GM13976 (cell line): ENCODE results near the gene ALX4.

ENCODE experiments used
- DNase-seq: peaks from one replicate; pipeline ENCODE4 v3.0.0; 2012; ENCODE audit warnings: low spot score
- in situ Hi-C: fragments of 300-500 bp; cut with MboI; formaldehyde crosslinking; loops from one replicate; pipeline ENCODE4 v1.12.0; 2022; ENCODE audit warnings: low sequenced_read_pairs, mixed read lengths, inconsistent platforms; ENCODE audit not compliant: unreplicated experiment
- TF ChIP-seq, protein P1 (sequence below): IDR thresholded peaks from 2 replicates; pipeline ENCODE4 v1.5.1; 2012; ENCODE audit warnings: borderline replicate concordance, mild to moderate bottlenecking; ENCODE audit not compliant: insufficient read depth; ENCODE audit errors: extremely low read depth, missing control alignments, control extremely low read depth

The ALX4 gene

DNA sequence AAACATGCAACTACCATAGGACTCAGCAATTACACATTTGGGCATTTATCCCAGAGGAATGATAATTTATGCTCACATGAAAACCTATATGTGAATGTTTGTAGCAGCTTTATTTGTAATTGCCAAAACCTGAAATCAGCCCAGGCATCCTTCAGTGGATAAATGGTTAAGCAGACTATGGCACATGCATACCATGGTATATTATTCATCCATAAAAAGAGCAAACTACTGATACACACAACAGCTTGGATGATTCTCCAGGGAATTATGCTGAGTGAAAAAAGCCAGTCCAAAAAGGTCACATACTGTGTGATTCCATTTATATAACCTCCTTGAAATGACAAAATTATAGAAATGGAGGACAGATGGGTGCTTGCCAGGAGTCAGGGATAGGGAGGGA is 86.7 kb downstream of the ALX4 start:
- TF ChIP-seq, protein P1, sequence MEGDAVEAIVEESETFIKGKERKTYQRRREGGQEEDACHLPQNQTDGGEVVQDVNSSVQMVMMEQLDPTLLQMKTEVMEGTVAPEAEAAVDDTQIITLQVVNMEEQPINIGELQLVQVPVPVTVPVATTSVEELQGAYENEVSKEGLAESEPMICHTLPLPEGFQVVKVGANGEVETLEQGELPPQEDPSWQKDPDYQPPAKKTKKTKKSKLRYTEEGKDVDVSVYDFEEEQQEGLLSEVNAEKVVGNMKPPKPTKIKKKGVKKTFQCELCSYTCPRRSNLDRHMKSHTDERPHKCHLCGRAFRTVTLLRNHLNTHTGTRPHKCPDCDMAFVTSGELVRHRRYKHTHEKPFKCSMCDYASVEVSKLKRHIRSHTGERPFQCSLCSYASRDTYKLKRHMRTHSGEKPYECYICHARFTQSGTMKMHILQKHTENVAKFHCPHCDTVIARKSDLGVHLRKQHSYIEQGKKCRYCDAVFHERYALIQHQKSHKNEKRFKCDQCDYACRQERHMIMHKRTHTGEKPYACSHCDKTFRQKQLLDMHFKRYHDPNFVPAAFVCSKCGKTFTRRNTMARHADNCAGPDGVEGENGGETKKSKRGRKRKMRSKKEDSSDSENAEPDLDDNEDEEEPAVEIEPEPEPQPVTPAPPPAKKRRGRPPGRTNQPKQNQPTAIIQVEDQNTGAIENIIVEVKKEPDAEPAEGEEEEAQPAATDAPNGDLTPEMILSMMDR: no peak
- no peak for DNase-seq
- in situ Hi-C loops: no loop called here

DNA sequence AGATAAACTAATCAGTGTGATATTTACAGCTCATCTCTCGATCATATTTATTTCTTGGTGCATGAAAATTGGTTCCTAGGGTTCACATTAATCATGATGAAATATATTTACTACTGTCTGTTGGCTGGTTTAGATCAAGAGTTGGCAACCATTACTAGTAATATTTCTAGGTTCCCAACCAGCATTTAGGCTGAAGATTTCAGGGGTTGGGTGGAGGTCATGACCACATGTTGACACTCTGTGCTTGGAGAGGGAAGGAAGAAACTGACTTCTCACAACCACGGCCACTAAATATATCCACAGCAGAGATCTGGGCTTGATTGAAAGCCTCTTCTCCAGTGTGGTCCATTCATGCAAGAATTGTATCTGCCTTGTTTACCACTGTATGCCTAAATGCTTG is 87.9 kb downstream of the ALX4 start:
- in situ Hi-C loops: no loop called here
- TF ChIP-seq, protein P1: no peak
- no peak for DNase-seq

DNA sequence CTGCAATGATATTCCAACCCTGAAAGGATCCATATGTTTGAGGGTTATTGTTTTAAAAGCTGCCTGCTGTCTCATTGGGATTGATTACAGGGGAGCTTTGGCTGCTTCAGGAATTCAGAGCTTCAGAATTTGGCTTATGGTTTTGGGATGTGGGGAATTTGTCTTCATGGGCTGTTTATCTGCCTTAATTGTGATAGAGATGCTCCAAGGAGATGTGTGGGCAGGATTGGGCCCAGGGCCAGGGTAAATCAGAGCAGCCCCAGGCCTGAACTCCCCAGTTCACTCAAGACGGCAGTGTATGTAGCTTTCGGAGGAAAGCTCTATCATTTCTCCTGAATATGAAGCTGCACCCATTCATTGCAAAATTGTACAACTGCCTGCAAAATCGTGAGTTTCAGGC is 88.5 kb downstream of the ALX4 start:
- TF ChIP-seq, protein P1: no peak
- in situ Hi-C loops: no loop called here
- no peak for DNase-seq

DNA sequence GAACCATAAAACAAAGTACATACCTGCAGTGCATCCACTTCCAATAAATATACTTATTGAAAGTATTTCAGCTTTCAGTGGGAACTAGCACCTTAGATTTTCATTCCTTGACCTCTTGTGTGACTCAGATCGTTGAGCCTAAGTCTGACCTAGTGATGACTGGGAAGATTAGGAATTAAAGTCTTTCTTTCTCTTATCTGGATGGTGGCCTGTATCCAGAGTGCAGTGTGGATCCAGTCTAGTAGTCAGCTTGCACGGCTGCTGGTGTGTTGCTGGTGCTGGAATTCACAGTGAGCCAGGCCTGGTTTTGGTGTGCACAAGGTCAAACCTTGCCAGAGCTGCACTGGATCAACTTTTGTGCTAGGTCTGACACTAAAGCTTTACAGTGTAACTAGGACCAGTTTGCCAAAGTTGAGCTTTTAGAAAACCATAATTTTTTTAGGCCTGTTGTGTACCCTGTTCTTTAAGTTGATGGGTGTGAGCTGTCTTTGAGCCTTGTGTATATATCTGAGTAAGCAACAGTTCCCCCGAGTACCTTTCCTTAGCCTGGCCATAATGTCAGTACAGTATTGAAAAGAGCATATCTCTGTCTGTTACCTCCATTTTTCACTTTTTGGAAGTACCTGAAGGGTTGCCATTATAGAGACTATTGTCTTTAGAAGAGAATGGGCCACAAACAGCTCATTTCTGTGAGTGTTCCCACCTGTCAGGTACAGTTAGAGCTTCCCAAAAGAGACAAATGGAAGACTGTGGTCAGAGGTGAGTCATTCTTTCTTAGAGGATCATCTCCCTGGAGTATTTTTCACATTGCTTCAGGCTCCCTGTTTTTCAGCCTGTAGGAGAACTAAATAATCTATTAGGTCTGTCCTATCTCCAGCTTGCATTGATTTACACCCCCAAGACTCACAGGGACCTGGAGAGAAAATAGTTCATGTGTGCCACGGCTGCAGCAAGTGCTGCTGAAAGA is 89.8 kb downstream of the ALX4 start:
- TF ChIP-seq, protein P1: no peak
- in situ Hi-C loops: no loop called here

DNA sequence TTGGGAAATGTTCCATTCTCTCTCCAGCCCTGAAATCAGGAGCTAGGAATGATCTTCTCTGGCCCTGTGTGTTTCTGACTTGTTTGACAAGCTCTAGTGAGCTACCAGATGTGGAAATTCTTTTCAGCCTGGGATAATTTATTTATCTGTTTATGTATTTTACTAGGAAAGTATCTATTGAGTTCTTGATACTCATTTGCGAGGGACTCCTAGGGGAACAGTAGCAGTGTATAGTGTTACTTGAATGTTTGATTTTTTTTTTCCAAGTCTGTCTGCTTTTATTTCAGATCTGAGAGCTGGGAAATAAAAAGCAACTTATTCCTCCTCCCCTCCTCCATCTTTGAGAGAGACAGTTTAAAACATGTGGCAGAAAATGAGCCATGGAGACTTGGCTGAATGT is 92.5 kb downstream of the ALX4 start:
- in situ Hi-C loops: no loop called here
- TF ChIP-seq, protein P1: no peak
- no peak for DNase-seq

More for the DNA sequence above, 89.8 kb downstream of the ALX4 start:
- DNase-seq: no peak

DNA sequence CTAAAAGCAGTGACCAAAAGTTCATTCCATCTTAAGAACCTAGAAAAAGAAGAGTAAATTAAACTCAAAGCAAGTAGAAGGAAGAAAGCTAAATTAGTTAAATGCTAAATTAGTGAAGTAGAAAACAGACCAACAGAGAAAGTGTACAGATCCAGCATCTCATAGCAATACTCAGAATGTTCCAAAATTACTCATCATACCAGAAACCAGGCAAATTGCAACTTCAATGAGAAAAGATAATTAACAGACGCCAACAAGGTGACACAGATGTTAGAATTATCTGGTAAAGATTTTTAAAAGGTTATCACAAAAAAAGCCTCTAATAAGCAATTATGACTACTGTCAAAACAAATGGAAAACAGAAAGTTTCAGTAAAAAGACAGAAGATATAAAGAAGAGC is 96.8 kb downstream of the ALX4 start:
- TF ChIP-seq, protein P1: no peak
- in situ Hi-C loops: no loop called here
- no peak for DNase-seq

DNA sequence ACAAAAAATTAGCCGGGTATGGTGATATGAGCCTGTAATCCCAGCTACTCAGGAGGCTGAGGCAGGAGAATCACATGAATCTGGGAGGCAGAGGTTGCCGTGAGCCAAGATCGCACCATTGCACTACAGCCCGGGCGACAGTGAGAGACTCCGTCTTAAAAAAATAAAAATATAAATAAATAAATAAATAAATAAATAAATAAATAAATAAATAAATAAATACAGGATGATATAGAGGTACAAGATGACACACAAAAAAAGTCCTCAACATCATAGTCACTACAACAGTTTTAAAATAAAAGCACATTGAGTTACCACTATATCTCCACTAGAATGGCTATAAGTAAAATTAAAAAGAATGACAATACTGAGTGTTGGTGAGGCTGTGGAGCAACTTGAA is 97.8 kb downstream of the ALX4 start:
- in situ Hi-C loops: no loop called here
- TF ChIP-seq, protein P1: no peak
- no peak for DNase-seq
